GM06990 (cell line): Measurements from ENCODE around the gene RBM33.

ENCODE experiments used
- DNase-seq: peaks from one replicate; pipeline ENCODE4 v3.0.0-alpha.2; 2011; ENCODE audit not compliant: insufficient read length; ENCODE audit errors: extremely low read depth
- H3K27me3 ChIP-seq: replicated peaks from 2 replicates; pipeline ENCODE4 v1.6.0; 2011; ENCODE audit warnings: low read length; ENCODE audit not compliant: control insufficient read depth, insufficient read depth
- H3K36me3 ChIP-seq: 2 replicates; pipeline ENCODE4 v1.5.1; 2011; ENCODE audit warnings: low read length; ENCODE audit not compliant: control insufficient read depth, insufficient read depth
- H3K4me3 ChIP-seq: replicated peaks from 2 replicates; pipeline ENCODE4 v1.5.1; 2011; ENCODE audit warnings: low read depth, mild to moderate bottlenecking, control low read depth, low read length
- CTCF ChIP-seq: IDR thresholded peaks from 2 replicates; pipeline ENCODE4 v1.5.1; 2011; ENCODE audit warnings: low read length, control low read depth, mild to moderate bottlenecking, inconsistent platforms; ENCODE audit not compliant: insufficient read depth, poor library complexity, severe bottlenecking

Gene RBM33

GRCh38 chr7:155619634-155620271 is 24.7 kb upstream of the RBM33 start:
- Histone ChIP-seq H3K27me3 (no peaks in the 10 kb centered on the region), H3K4me3 (no peak overlapping the region), H3K36me3 (no peaks in the 10 kb centered on the region)
- DNase-seq, result no peak
- TF ChIP-seq CTCF, result no peak

GRCh38 chr7:155620497-155620896 is 24.0 kb upstream of the RBM33 start:
- no peak for TF ChIP-seq CTCF
- no peaks in the 10 kb centered on the region for H3K27me3 ChIP-seq
- no peak for DNase-seq
- no peak overlapping the region for H3K4me3 ChIP-seq
- no peaks in the 10 kb centered on the region for H3K36me3 ChIP-seq

GRCh38 chr7:155621418-155621980 is 23.0 kb upstream of the RBM33 start:
- Histone ChIP-seq H3K27me3 (no peaks in the 10 kb centered on the region), H3K4me3 (no peak overlapping the region), H3K36me3 (no peaks in the 10 kb centered on the region)
- no peak for TF ChIP-seq CTCF
- no peak for DNase-seq

GRCh38 chr7:155624412-155624811 is 20.0 kb upstream of the RBM33 start:
- no peaks in the 10 kb centered on the region for H3K36me3 ChIP-seq
- no peaks in the 10 kb centered on the region for H3K27me3 ChIP-seq
- H3K4me3 ChIP-seq, result no peak overlapping the region
- no peak for DNase-seq
- no peak for TF ChIP-seq CTCF

- TF ChIP-seq CTCF, result no peak
- Histone ChIP-seq H3K27me3 (no peaks in the 10 kb centered on the region), H3K36me3 (no peaks in the 10 kb centered on the region), H3K4me3 (no peak overlapping the region)
- DNase-seq, result no peak
These were observed 18.9 kb upstream of the RBM33 start for GRCh38 chr7:155625557-155625956.

GRCh38 chr7:155629171-155629570 is 15.3 kb upstream of the RBM33 start:
- TF ChIP-seq CTCF, result no peak
- H3K27me3 ChIP-seq, result no peaks in the 10 kb centered on the region
- DNase-seq, result no peak
- no peaks in the 10 kb centered on the region for H3K36me3 ChIP-seq
- no peak overlapping the region for H3K4me3 ChIP-seq
